CD4-positive, alpha-beta T cell (primary cell): Measurements from ENCODE around the gene GLUL. TPM values are rescaled to one million over a fixed set of nuclear protein-coding genes. Genes with fewer than 3 reads are reported as not detected.

Experiments used
- ATAC-seq: fragments of 200-7000 bp; cut with Tn5 transposase; one replicate; pipeline ENCODE4 v1.10.0; 2022; ENCODE audit warnings: mild to moderate bottlenecking; ENCODE audit not compliant: poor library complexity
- CTCF ChIA-PET: fragments of 350-600 bp; sonication (Branson Sonifier 250); formaldehyde crosslinking; loops from one replicate; lab custom pipeline; 2021; ENCODE audit warnings: antibody characterized with exemption, inconsistent platforms; lab: Charles Lee
- POLR2A ChIA-PET: fragments of 350-600 bp; sonication (Branson Sonifier 250); formaldehyde crosslinking; loops from one replicate; lab custom pipeline; 2021; ENCODE audit warnings: antibody characterized with exemption, inconsistent platforms; lab: Charles Lee
- DNase-seq, 14 experiments: peaks; one replicate each; pipeline ENCODE4 v3.0.0-alpha.2; 2013 to 2020; ENCODE audit warnings: mixed read lengths in 2 of 14
- H3K27ac ChIP-seq, 2 donors: one replicate each; pipeline versions ENCODE4 v1.5.1 to v1.7.0; 2013; ENCODE audit warnings: low read length in 2 of 2, low read depth in 1 of 2, mild to moderate bottlenecking in 1 of 2
- H3K27me3 ChIP-seq, 2 experiments: 1 replicate in 1 of 2; 2 replicates in 1 of 2; pipeline versions ENCODE4 v1.6.1 to v1.7.0; 2013; ENCODE audit warnings: low read length in 2 of 2, control low read depth in 1 of 2, mild to moderate bottlenecking in 1 of 2, moderate library complexity in 1 of 2; ENCODE audit not compliant: insufficient read depth in 2 of 2, control insufficient read depth in 1 of 2
- H3K36me3 ChIP-seq: one replicate; pipeline ENCODE4 v1.6.1; 2013; ENCODE audit warnings: low read length, control low read depth; ENCODE audit not compliant: insufficient read depth
- H3K4me1 ChIP-seq: one replicate; pipeline ENCODE4 v1.6.1; 2013; ENCODE audit warnings: low read length, control low read depth; ENCODE audit not compliant: insufficient read depth
- H3K4me3 ChIP-seq: one replicate; pipeline ENCODE4 v1.5.1; 2013; ENCODE audit warnings: mild to moderate bottlenecking, low read length, moderate library complexity
- H3K9me3 ChIP-seq, 2 experiments: 1 replicate in 1 of 2; 2 replicates in 1 of 2; pipeline versions ENCODE4 v1.6.1 to v1.7.0; 2013; ENCODE audit warnings: low read length in 2 of 2, mild to moderate bottlenecking in 2 of 2, control low read depth in 1 of 2, moderate library complexity in 1 of 2; ENCODE audit not compliant: control insufficient read depth in 1 of 2, insufficient read depth in 1 of 2
- H3K27ac Mint-ChIP-seq: one replicate; pipeline ENCODE4 v1.8.0; 2020; ENCODE audit warnings: mixed read lengths
- H3K27me3 Mint-ChIP-seq: one replicate; pipeline ENCODE4 v1.8.0; 2021; ENCODE audit warnings: mixed read lengths
- H3K36me3 Mint-ChIP-seq: one replicate; pipeline ENCODE4 v1.8.0; 2021; ENCODE audit warnings: low read depth, mixed read lengths
- H3K4me1 Mint-ChIP-seq: one replicate; pipeline ENCODE4 v1.8.0; 2021; ENCODE audit warnings: low read depth, mixed read lengths
- H3K4me3 Mint-ChIP-seq: one replicate; pipeline ENCODE4 v1.8.0; 2020; ENCODE audit warnings: mild to moderate bottlenecking, mixed read lengths
- H3K9me3 Mint-ChIP-seq: one replicate; pipeline ENCODE4 v1.8.0; 2020; ENCODE audit warnings: mixed read lengths
- intact Hi-C, 2 experiments: fragments of 100-400 bp; cut with DNase I in 1 of 2; cut with micrococcal nuclease in 1 of 2; formaldehyde crosslinking; loops; one replicate each; pipeline versions ENCODE4 v1.15.1 to v1.9.0; 2023 to 2025; cut with DNase I, micrococcal nuclease
- total RNA-seq, 174 experiments: library from RNA in 2 of 174; stranded (reverse) in 2 of 174; gene quantifications; one replicate each; pipeline ENCODE4 v1.2.3 and lab custom pipeline; 2021 to 2026
- TF ChIP-seq, protein P1 (sequence below): fragments of 200-600 bp; IDR thresholded peaks from one replicate; pipeline ENCODE4 v1.8.0; 2022; ENCODE audit warnings: antibody characterized with exemption, mild to moderate bottlenecking

GLUL gene
- total RNA-seq, 2 experiments from 2014 or later = 60.4 to 64.0 TPM

DNA sequence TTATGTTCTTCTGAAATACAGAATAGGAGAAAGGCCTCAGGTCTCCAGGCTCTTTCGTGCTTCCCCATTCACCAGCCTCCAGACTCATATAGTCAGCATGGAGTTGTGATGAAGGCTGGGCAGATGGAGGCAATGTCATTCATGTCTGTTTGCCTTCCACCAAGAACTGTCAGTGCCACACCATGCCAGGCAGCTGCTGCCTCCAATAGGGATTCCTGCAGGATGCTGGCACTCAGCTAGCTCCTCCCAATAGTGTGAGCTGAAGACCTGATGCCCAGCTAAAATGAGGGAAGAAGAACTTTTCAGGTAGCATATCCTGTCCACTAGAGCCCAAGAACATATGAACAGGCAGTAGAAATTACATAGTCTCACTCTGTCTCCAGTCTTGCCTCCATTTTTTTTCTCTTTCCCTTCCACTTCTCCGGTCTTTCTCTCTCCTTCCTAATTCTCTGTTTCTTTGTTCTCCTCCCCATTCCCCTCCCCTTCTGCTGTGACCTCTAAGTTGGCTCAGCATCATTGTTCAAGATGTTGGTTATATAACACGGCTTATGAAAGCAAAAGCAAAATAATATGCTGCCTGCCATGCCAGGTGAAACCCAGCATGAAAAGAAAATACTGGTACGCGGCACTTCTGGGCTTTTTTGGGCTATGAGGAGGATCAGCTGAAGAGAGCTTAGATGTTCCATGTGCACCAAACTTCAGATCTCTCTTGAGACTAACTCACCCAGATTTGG is 17.3 kb downstream of the GLUL start:
- CTCF ChIA-PET = interaction anchor here (0.7 kb wide), 1 partner anchor 523 kb away, joined by 3 read pairs; no protein-coding TSS in a partner anchor
- H3K9me3 ChIP-seq = no peaks in the 10 kb centered on the region
- TF ChIP-seq, protein P1, sequence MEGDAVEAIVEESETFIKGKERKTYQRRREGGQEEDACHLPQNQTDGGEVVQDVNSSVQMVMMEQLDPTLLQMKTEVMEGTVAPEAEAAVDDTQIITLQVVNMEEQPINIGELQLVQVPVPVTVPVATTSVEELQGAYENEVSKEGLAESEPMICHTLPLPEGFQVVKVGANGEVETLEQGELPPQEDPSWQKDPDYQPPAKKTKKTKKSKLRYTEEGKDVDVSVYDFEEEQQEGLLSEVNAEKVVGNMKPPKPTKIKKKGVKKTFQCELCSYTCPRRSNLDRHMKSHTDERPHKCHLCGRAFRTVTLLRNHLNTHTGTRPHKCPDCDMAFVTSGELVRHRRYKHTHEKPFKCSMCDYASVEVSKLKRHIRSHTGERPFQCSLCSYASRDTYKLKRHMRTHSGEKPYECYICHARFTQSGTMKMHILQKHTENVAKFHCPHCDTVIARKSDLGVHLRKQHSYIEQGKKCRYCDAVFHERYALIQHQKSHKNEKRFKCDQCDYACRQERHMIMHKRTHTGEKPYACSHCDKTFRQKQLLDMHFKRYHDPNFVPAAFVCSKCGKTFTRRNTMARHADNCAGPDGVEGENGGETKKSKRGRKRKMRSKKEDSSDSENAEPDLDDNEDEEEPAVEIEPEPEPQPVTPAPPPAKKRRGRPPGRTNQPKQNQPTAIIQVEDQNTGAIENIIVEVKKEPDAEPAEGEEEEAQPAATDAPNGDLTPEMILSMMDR = no peak
- Mint-ChIP-seq H3K27ac (no peak overlapping the region), H3K4me3 (no peak overlapping the region), H3K9me3 (no peaks in the 10 kb centered on the region), H3K36me3 (no peaks in the 10 kb centered on the region), H3K27me3 (no peaks in the 10 kb centered on the region), H3K4me1 (no peaks in the 10 kb centered on the region)
- H3K27ac ChIP-seq = no peak overlapping the region
- DNase-seq = no peak
- H3K36me3 ChIP-seq = no peaks in the 10 kb centered on the region
- no peak overlapping the region for H3K4me3 ChIP-seq
- POLR2A ChIA-PET = no interaction called here
- no peaks in the 10 kb centered on the region for H3K4me1 ChIP-seq
- no peaks in the 10 kb centered on the region for H3K27me3 ChIP-seq
- no peak for ATAC-seq
- intact Hi-C loops = no loop called here

- ChIA-PET POLR2A (no interaction called here), CTCF (no interaction called here)
- intact Hi-C loops = no loop called here
- no peak for DNase-seq
- TF ChIP-seq, protein P1 = no peak
- H3K27ac ChIP-seq = no peak overlapping the region
- H3K4me1 ChIP-seq = no peaks in the 10 kb centered on the region
- no peak for ATAC-seq
- Mint-ChIP-seq H3K4me1 (no peaks in the 10 kb centered on the region), H3K36me3 (no peaks in the 10 kb centered on the region), H3K27me3 (peaks cover 1% of the 10 kb centered on the region), H3K4me3 (no peak overlapping the region), H3K27ac (no peak overlapping the region), H3K9me3 (no peaks in the 10 kb centered on the region)
- H3K4me3 ChIP-seq = no peak overlapping the region
- no peaks in the 10 kb centered on the region for H3K9me3 ChIP-seq
- H3K36me3 ChIP-seq = no peaks in the 10 kb centered on the region
- H3K27me3 ChIP-seq = peaks cover 0 to 4% of the 10 kb centered on the region in 2 experiments
Measured at GRCh38 chr1:182370532-182370931, 21.1 kb downstream of the GLUL start.

DNA sequence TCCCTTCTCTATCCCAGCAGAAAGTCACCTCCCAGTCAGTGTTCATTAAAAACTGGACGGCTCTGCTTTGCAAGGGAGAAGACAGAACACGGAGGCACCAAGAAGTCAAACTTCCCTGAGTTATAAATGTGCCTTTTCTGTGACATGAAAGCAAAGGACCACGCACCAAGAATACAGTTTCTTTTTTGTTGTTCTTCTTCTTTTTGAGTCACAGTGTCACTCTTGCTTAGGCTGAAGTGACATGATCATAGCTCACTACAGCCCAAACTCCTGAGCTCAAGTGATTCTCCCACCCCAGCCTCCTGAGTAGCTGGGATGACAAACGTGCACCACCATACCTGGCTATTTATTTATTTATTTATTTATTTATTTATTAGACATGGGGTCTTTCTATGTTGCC is 22.7 kb downstream of the GLUL start:
- H3K4me3 Mint-ChIP-seq = no peak overlapping the region
- H3K4me3 ChIP-seq = no peak overlapping the region
- H3K27me3 ChIP-seq = peaks cover 0 to 4% of the 10 kb centered on the region in 2 experiments
- no peaks in the 10 kb centered on the region for H3K36me3 ChIP-seq
- ATAC-seq (no peak), DNase-seq (no peak)
- no peaks in the 10 kb centered on the region for H3K36me3 Mint-ChIP-seq
- H3K27ac Mint-ChIP-seq = no peak overlapping the region
- H3K9me3 ChIP-seq = no peaks in the 10 kb centered on the region
- H3K9me3 Mint-ChIP-seq = no peaks in the 10 kb centered on the region
- peaks cover 3% of the 10 kb centered on the region for H3K27me3 Mint-ChIP-seq
- ChIA-PET CTCF (no interaction called here), POLR2A (no interaction called here)
- no peaks in the 10 kb centered on the region for H3K4me1 ChIP-seq
- TF ChIP-seq, protein P1 = no peak
- H3K4me1 Mint-ChIP-seq = no peaks in the 10 kb centered on the region
- no peak overlapping the region for H3K27ac ChIP-seq
- intact Hi-C loops = no loop called here
